Measurements from ENCODE around the gene USH1C. TPM values are rescaled to one million over a fixed set of nuclear protein-coding genes. Genes with fewer than 3 reads are reported as not detected.

The USH1C gene
- total RNA-seq, 2 experiments from 2014 or later, result not detected

GRCh38 chr11:17459236-17459896, 84.8 kb downstream of the USH1C start:
- intact Hi-C loops (cut with DNase I, micrococcal nuclease), result no loop called here
- H3K36me3 Mint-ChIP-seq (ENCODE audit: low read depth), result no peaks in the 10 kb centered on the region
- ATAC-seq (no peak), DNase-seq (no peak)
- H3K27me3 Mint-ChIP-seq, result peaks cover 6% of the 10 kb centered on the region
- ChIA-PET CTCF (interaction anchor here (1.0 kb wide), 1 partner anchor 105 kb away, joined by 4 read pairs; no protein-coding TSS in a partner anchor), POLR2A (no interaction called here)
- H3K9me3 Mint-ChIP-seq (ENCODE audit: low read depth), result no peaks in the 10 kb centered on the region
- H3K4me3 Mint-ChIP-seq, result no peak overlapping the region
- H3K4me1 Mint-ChIP-seq, result no peaks in the 10 kb centered on the region
- no peak overlapping the region for H3K27ac Mint-ChIP-seq

GRCh38 chr11:17458268-17458667, 85.9 kb downstream of the USH1C start:
- ATAC-seq, result no peak
- H3K27me3 Mint-ChIP-seq, result peaks cover 6% of the 10 kb centered on the region
- no peaks in the 10 kb centered on the region for H3K4me1 Mint-ChIP-seq
- CTCF ChIA-PET, result no interaction called here
- intact Hi-C loops (cut with DNase I, micrococcal nuclease), result no loop called here
- H3K36me3 Mint-ChIP-seq (ENCODE audit: low read depth), result no peaks in the 10 kb centered on the region
- POLR2A ChIA-PET, result no interaction called here
- no peaks in the 10 kb centered on the region for H3K9me3 Mint-ChIP-seq (ENCODE audit: low read depth)
- no peak for DNase-seq
- no peak overlapping the region for H3K4me3 Mint-ChIP-seq
- no peak overlapping the region for H3K27ac Mint-ChIP-seq

DNA sequence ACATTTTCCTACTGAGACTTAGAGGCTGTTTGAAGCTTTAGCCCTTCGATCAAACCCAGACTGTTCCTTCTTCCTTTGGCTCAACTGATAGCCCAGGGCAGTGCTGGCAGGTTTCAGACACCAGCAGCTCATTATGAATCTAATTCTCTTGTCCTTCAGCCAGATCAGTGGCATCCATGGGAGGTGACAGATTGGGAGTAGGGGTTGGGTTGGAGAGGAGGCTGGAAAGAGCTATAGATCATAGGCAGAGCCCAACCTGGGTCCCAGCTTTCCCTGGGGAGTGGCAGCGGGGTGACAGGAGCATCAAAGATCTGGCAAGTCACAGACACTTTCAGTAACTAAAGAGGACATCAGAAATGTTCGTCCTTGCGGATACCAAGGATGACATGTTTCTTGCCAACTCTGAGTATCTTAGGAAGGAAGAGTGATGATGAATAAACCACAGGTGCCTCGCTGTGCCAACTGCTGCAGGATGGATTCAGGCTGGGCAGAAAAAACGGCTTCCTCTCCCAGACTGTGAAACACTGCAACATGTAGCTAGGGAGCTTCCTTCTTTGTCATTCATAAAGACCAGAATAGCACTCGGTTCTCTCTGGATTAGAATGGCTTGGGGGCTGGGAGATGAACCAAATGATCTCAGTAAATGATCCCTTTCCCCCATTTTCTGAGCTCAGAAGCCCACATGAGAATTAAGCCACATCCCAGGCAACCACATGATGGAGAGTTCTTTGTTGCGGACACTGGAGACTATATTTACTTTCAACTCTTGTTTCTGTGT, 86.6 kb downstream of the USH1C start:
- Mint-ChIP-seq H3K27me3 (peaks cover 6% of the 10 kb centered on the region), H3K27ac (no peak overlapping the region), H3K9me3 (ENCODE audit: low read depth) (no peaks in the 10 kb centered on the region), H3K4me3 (no peak overlapping the region), H3K4me1 (no peaks in the 10 kb centered on the region), H3K36me3 (ENCODE audit: low read depth) (no peaks in the 10 kb centered on the region)
- POLR2A ChIA-PET, result no interaction called here
- CTCF ChIA-PET, result interaction anchor here (0.7 to 1.1 kb wide), 2 partner anchors 39 to 47 kb away, joined by 3 read pairs; no protein-coding TSS in a partner anchor
- no peak for ATAC-seq
- DNase-seq, result no peak
- intact Hi-C loops (cut with DNase I, micrococcal nuclease), result no loop called here

DNA sequence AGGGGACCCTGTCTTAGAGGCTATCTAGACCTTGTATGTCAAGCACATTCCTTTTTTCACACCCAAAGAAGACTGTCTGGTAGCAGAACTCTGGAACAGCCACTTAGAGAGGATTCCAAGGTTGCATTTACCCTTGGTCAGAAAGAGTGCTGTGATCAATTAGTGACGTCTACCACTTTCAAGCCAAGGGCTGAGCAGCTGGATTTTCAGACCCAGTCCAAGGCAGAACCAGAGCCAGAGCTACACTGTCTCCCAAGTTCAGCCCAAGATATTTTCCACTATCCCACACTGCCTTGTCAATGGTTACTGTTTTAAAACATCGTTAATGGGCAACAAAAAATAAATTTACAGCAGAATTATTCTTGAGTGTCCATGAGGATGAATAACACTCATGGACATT, 91.5 kb downstream of the USH1C start:
- H3K4me3 Mint-ChIP-seq, result no peak overlapping the region
- ChIA-PET POLR2A (no interaction called here), CTCF (interaction anchor here (0.6 to 1.9 kb wide), 2 partner anchors 12 to 619 kb away, joined by 3 to 5 read pairs; no protein-coding TSS in a partner anchor)
- no peaks in the 10 kb centered on the region for H3K9me3 Mint-ChIP-seq (ENCODE audit: low read depth)
- no peaks in the 10 kb centered on the region for H3K4me1 Mint-ChIP-seq
- intact Hi-C loops (cut with DNase I, micrococcal nuclease), result no loop called here
- no peaks in the 10 kb centered on the region for H3K36me3 Mint-ChIP-seq (ENCODE audit: low read depth)
- DNase-seq, result no peak
- H3K27me3 Mint-ChIP-seq, result peaks cover 3% of the 10 kb centered on the region
- ATAC-seq, result no peak
- H3K27ac Mint-ChIP-seq, result no peak overlapping the region

DNA sequence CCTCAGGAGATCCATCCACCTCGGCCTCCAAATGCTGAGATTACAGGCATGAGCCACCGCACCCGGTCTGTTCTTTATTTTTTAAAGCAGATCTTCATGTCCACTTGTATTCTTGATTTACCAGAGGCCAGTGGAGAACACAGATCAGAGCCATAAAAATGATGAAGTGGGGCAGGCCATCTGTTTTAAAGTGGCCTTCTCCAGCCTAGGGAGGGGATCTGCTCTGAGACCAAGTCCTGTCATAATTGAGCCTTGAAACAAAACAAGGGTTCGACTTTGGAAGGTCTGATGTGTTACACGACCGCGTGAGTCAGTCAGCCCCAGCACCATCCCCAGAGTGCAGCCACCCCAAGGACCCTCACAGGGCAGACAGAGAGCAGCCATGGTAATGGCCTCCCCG, 95.1 kb downstream of the USH1C start:
- Mint-ChIP-seq H3K9me3 (ENCODE audit: low read depth) (no peaks in the 10 kb centered on the region), H3K4me1 (no peaks in the 10 kb centered on the region), H3K27ac (no peak overlapping the region), H3K36me3 (ENCODE audit: low read depth) (no peaks in the 10 kb centered on the region), H3K27me3 (peaks cover 2% of the 10 kb centered on the region), H3K4me3 (no peak overlapping the region)
- DNase-seq (no peak), ATAC-seq (no peak)
- POLR2A ChIA-PET, result interaction anchor here (0.6 kb wide), 1 partner anchor 53 kb away, joined by 3 read pairs; no protein-coding TSS in a partner anchor
- CTCF ChIA-PET, result no interaction called here
- intact Hi-C loops (cut with DNase I, micrococcal nuclease), result no loop called here

DNA sequence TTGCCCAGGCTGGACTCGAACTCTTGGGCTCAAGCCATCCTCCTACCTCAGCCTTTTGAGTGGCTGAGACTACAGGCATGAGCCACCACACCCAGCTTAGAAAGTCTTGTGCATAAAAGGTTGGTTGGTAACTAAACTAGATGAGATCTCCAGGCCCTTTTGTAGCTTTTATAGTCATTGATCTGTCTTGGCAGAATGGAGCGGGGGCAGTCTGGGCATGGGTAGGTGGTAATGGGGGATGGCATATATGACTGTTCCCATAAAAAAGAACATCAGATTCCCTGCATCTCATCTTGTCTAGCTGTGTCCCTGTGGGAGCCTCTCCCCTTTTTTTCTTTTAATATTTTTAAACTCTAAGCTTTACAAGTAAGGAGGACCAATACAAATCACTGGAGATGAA, 97.7 kb downstream of the USH1C start:
- ChIA-PET CTCF (interaction anchor here (0.7 kb wide), 1 partner anchor 31 kb away, joined by 3 read pairs; no protein-coding TSS in a partner anchor), POLR2A (no interaction called here)
- Mint-ChIP-seq H3K4me3 (no peak overlapping the region), H3K4me1 (no peaks in the 10 kb centered on the region), H3K27ac (no peak overlapping the region), H3K27me3 (peaks cover 1% of the 10 kb centered on the region), H3K36me3 (ENCODE audit: low read depth) (no peaks in the 10 kb centered on the region), H3K9me3 (ENCODE audit: low read depth) (no peaks in the 10 kb centered on the region)
- intact Hi-C loops (cut with DNase I, micrococcal nuclease), result no loop called here
- ATAC-seq (no peak), DNase-seq (no peak)

- intact Hi-C loops (cut with DNase I, micrococcal nuclease), result no loop called here
- H3K36me3 Mint-ChIP-seq (ENCODE audit: low read depth), result no peaks in the 10 kb centered on the region
- ChIA-PET CTCF (interaction anchor here (0.6 kb wide), 1 partner anchor 61 kb away, joined by 3 read pairs; no protein-coding TSS in a partner anchor), POLR2A (no interaction called here)
- peaks cover 2% of the 10 kb centered on the region for H3K9me3 Mint-ChIP-seq (ENCODE audit: low read depth)
- H3K27me3 Mint-ChIP-seq, result no peaks in the 10 kb centered on the region
- ATAC-seq (no peak), DNase-seq (no peak)
- H3K27ac Mint-ChIP-seq, result no peak overlapping the region
- no peaks in the 10 kb centered on the region for H3K4me1 Mint-ChIP-seq
- H3K4me3 Mint-ChIP-seq, result no peak overlapping the region
Measured at GRCh38 chr11:17445240-17445795, 98.9 kb downstream of the USH1C start.

DNA sequence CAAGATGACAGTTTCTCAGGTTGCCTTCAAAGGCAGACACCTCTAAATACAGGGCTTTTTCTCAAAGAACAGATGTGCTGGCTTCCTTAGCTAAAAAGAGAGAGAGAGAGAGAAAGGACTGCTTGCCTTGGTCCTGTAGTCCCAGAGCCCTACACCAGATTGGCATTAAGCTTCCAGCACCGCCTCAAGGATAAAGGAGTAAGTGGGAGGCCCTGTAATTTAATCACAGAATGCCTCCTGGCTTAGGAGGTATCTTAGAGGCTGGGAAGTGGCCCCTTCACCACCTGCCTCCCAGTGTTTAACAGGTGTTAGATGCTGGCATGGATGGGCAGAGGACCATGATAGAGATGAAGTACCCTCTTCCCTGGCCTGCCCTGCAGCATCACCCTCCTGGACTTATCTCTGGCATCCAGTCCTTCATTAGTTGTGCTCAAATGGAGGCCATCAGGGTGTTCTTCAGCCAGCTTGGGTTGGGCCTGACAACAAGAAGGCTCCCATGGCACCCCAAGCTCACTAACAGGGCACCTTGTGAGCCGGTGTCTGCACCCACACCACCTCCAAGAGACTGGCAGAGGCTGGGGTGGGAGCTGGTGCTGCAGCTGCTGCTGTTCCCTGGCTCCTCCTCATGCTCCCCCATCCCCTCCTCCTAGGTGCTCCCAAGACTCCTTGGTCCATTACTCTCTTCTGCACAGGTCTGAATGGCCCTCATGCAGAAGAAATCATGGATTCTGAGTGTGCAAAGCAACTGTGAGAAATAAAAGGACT, 100.1 kb downstream of the USH1C start:
- Mint-ChIP-seq H3K4me3 (no peak overlapping the region), H3K27ac (no peak overlapping the region), H3K4me1 (peaks cover 6% of the 10 kb centered on the region), H3K36me3 (ENCODE audit: low read depth) (no peaks in the 10 kb centered on the region), H3K27me3 (peaks cover 2% of the 10 kb centered on the region), H3K9me3 (ENCODE audit: low read depth) (peaks cover 2% of the 10 kb centered on the region)
- DNase-seq (no peak), ATAC-seq (no peak)
- ChIA-PET POLR2A (interaction anchor here (0.6 kb wide), 1 partner anchor 78 kb away, joined by 4 read pairs; no protein-coding TSS in a partner anchor), CTCF (no interaction called here)
- intact Hi-C loops (cut with DNase I, micrococcal nuclease), result no loop called here

Other genes with a start within 250 kb of the USH1C start
- under 1 TPM; 0.80 to 0.86 TPM for gene NCR3LG1, start 192.6 kb downstream of the USH1C start, total RNA-seq
- under 1 TPM; 0.23 to 0.43 TPM for gene KCNJ11, start 155.8 kb downstream of the USH1C start, total RNA-seq
- gene ABCC8, start 67.6 kb downstream of the USH1C start, total RNA-seq, result not detected
- gene OTOG, start 2.8 kb upstream of the USH1C start, total RNA-seq, result not detected
- not detected for gene MYOD1, start 175.2 kb upstream of the USH1C start, total RNA-seq
- gene KCNC1, start 190.4 kb upstream of the USH1C start, total RNA-seq, result not detected

Measured in activated CD4-positive, alpha-beta T cell treated with anti-CD3 and anti-CD28 coated beads for 36 hours (primary cell).